22Rv1 (cell line): ENCODE results near the gene INTS11.

Experiments used
- CTCF ChIP-seq: fragments of 450-650 bp; IDR thresholded peaks from 2 replicates; pipeline ENCODE4 v1.5.1; 2017; ENCODE audit warnings: mild to moderate bottlenecking
- ZFX ChIP-seq: fragments of 450-650 bp; IDR thresholded peaks from 2 replicates; pipeline ENCODE4 v1.6.1; 2017; ENCODE audit warnings: antibody characterized with exemption, borderline replicate concordance

- no peak for TF ChIP-seq CTCF
- TF ChIP-seq ZFX: no peak
These were observed 21.5 kb upstream of the INTS11 start for GRCh38 chr1:1345860-1346500.
